ENCODE data around the gene PCSK1. TPM values are rescaled to one million over a fixed set of nuclear protein-coding genes. Genes with fewer than 3 reads are reported as not detected.

The PCSK1 gene
- total and polyA plus RNA-seq, 2 of the 8 experiments (the other 6 are each of a cell fraction or from before 2014, with no cell fraction given) = 1.3 to 3.2 TPM

- TF ChIP-seq TAF7 (optimal IDR thresholded peaks at IDR 0.05; ENCODE audit: borderline replicate concordance, low read depth, low read length) (no peak), RXRA (IDR thresholded peaks at IDR 0.05; ENCODE audit: insufficient read depth, low read depth, low read length) (no peak), EGR1 (IDR thresholded peaks at IDR 0.05; ENCODE audit: borderline replicate concordance, low read depth, low read length) (no peak), BACH1 (IDR thresholded peaks at IDR 0.05; ENCODE audit: low read length) (no peak)
Measured at GRCh38 chr5:96347502-96348292, 85.4 kb downstream of the PCSK1 start (continued).

All from H1 (cell line).